ENCODE measurements around the gene SLCO3A1. TPM values are rescaled to one million over a fixed set of nuclear protein-coding genes. Genes with fewer than 3 reads are reported as not detected.

The SLCO3A1 gene
- total and polyA plus RNA-seq, 4 donors: 1.6 to 3.6 (median 2.4) TPM

- Histone ChIP-seq H3K36me3 (ENCODE audit: control insufficient read depth in 4 of 4, insufficient read depth in 3 of 4, low read depth in 1 of 4, low read length in 3 of 4) (no peaks in the 10 kb centered on the region), H3K9ac (ENCODE audit: low read depth in 1 of 2, low read length in 2 of 2) (no peak overlapping the region), H3K27ac (ENCODE audit: low read depth in 1 of 2, low read length in 2 of 2) (no peak overlapping the region), H3K4me1 (ENCODE audit: control insufficient read depth in 4 of 4, insufficient read depth in 4 of 4, low read length in 3 of 4) (peaks cover 0 to 1% (median 0%) of the 10 kb centered on the region in 4 donors), H3K9me3 (ENCODE audit: control insufficient read depth in 4 of 4, low read length in 3 of 4) (no peaks in the 10 kb centered on the region), H3K4me3 (ENCODE audit: low read depth in 1 of 3, low read length in 3 of 3) (no peak overlapping the region), H3K27me3 (ENCODE audit: control insufficient read depth in 4 of 4, insufficient read depth in 4 of 4, low read length in 3 of 4) (no peaks in the 10 kb centered on the region)
- TF ChIP-seq MAX (IDR thresholded peaks at IDR 0.05) (no peak), RAD21 (IDR thresholded peaks at IDR 0.05) (no peak), EGR1 (IDR thresholded peaks at IDR 0.05; ENCODE audit: low read depth in 2 of 2) (no peak), HNF4G (IDR thresholded peaks at IDR 0.05) (no peak), SP1 (IDR thresholded peaks at IDR 0.05) (no peak), REST (IDR thresholded peaks at IDR 0.05) (no peak), HNF4A (conservative IDR thresholded peaks at IDR 0.05) (no peak), FOXA1 (IDR thresholded peaks at IDR 0.05) (no peak), CTCF (IDR thresholded peaks at IDR 0.05; ENCODE audit: low read depth, low read length, missing input control) (no peak), JUND (IDR thresholded peaks at IDR 0.05) (no peak), TAF1 (conservative IDR thresholded peaks at IDR 0.05) (no peak), FOXA2 (IDR thresholded peaks at IDR 0.05) (no peak), RXRA (IDR thresholded peaks at IDR 0.05) (no peak), GABPA (IDR thresholded peaks at IDR 0.05 in 1 of 2, conservative IDR thresholded peaks at IDR 0.05 in 1 of 2) (no peak), ATF3 (IDR thresholded peaks at IDR 0.05) (no peak), NR2F2 (IDR thresholded peaks at IDR 0.05) (no peak), YY1 (IDR thresholded peaks at IDR 0.05) (no peak)
- TF ChIP-seq, protein P1, sequence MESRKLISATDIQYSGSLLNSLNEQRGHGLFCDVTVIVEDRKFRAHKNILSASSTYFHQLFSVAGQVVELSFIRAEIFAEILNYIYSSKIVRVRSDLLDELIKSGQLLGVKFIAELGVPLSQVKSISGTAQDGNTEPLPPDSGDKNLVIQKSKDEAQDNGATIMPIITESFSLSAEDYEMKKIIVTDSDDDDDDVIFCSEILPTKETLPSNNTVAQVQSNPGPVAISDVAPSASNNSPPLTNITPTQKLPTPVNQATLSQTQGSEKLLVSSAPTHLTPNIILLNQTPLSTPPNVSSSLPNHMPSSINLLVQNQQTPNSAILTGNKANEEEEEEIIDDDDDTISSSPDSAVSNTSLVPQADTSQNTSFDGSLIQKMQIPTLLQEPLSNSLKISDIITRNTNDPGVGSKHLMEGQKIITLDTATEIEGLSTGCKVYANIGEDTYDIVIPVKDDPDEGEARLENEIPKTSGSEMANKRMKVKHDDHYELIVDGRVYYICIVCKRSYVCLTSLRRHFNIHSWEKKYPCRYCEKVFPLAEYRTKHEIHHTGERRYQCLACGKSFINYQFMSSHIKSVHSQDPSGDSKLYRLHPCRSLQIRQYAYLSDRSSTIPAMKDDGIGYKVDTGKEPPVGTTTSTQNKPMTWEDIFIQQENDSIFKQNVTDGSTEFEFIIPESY (IDR thresholded peaks at IDR 0.05): no peak
- 82% methylated on average over 4 of the region's 4 CpGs for WGBS
- DNase-seq (ENCODE audit: low spot score): no peak
Measured at GRCh38 chr15:91924837-91925495, 71.5 kb downstream of the SLCO3A1 start.
